ENCODE data around the gene PLEKHJ1. TPM values are rescaled to one million over a fixed set of nuclear protein-coding genes. Genes with fewer than 3 reads are reported as not detected.
A peak's percentile ranks its signal among the peaks of the same experiment; 100 is the strongest.

The PLEKHJ1 gene
- total RNA-seq, 4 donors from 2014 or later, result 41.9 to 69.8 (median 55.3) TPM

GRCh38 chr19:2252055-2252796, 16.1 kb upstream of the PLEKHJ1 start:
- H3K4me3 ChIP-seq, result peak overlapping the region; percentile 24 to 39 (median 28)
- TF ChIP-seq POLR2A (IDR thresholded peaks at IDR 0.05; ENCODE audit: low read depth) (no peak), POLR2AphosphoS5 (IDR thresholded peaks at IDR 0.05) (no peak), CTCF (IDR thresholded peaks at IDR 0.05) (no peak), EP300 (IDR thresholded peaks at IDR 0.05) (no peak)
- H3K9me3 ChIP-seq, result no peaks in the 10 kb centered on the region
- H3K27ac ChIP-seq (replicated peaks in 1 of 4), result no peak overlapping the region
- peaks cover 0 to 22% (median 19%) of the 10 kb centered on the region in 4 donors for H3K36me3 ChIP-seq
- DNase-seq (ENCODE audit: extremely low spot score), result no peak
- intact Hi-C loops (cut with DNase I), result no loop called here
- peaks cover 11 to 60% (median 38%) of the 10 kb centered on the region in 4 donors for H3K27me3 ChIP-seq
- H3K4me1 ChIP-seq, result peaks cover 35 to 52% (median 45%) of the 10 kb centered on the region in 4 donors
- 19% methylated on average over 22 of the region's 74 CpGs for WGBS

- Histone ChIP-seq H3K9me3 (no peaks in the 10 kb centered on the region), H3K27me3 (peaks cover 11 to 60% (median 38%) of the 10 kb centered on the region in 4 donors), H3K4me1 (peaks cover 42 to 61% (median 48%) of the 10 kb centered on the region in 4 donors), H3K36me3 (peaks cover 6 to 30% (median 27%) of the 10 kb centered on the region in 4 donors), H3K4me3 (peak overlapping the region; percentile 20 to 39 (median 28)), H3K27ac (replicated peaks in 1 of 4) (no peak overlapping the region)
- no peak for DNase-seq (ENCODE audit: extremely low spot score)
- TF ChIP-seq POLR2A (IDR thresholded peaks at IDR 0.05; ENCODE audit: low read depth) (no peak), CTCF (IDR thresholded peaks at IDR 0.05) (no peak), POLR2AphosphoS5 (IDR thresholded peaks at IDR 0.05) (no peak), EP300 (IDR thresholded peaks at IDR 0.05) (no peak)
- 12% methylated on average over 46 of the region's 125 CpGs for WGBS
- intact Hi-C loops (cut with DNase I), result no loop called here
Measured at GRCh38 chr19:2251106-2252054, 15.3 kb upstream of the PLEKHJ1 start.

- Histone ChIP-seq H3K9me3 (no peaks in the 10 kb centered on the region), H3K27me3 (peaks cover 11 to 60% (median 38%) of the 10 kb centered on the region in 4 donors), H3K27ac (replicated peaks in 1 of 4) (no peak overlapping the region), H3K4me3 (peak overlapping the region; percentile 20 to 39 (median 28)), H3K4me1 (peaks cover 42 to 61% (median 48%) of the 10 kb centered on the region in 4 donors), H3K36me3 (peaks cover 12 to 37% (median 34%) of the 10 kb centered on the region in 4 donors)
- TF ChIP-seq EP300 (IDR thresholded peaks at IDR 0.05), result no peak
- no peak for TF ChIP-seq POLR2A (IDR thresholded peaks at IDR 0.05; ENCODE audit: low read depth)
- TF ChIP-seq POLR2AphosphoS5 (IDR thresholded peaks at IDR 0.05), result no peak
- no peak for TF ChIP-seq CTCF (IDR thresholded peaks at IDR 0.05)
- intact Hi-C loops (cut with DNase I), result no loop called here
- WGBS, result 18% methylated on average over 21 of the region's 40 CpGs
- no peak for DNase-seq (ENCODE audit: extremely low spot score)
Measured at GRCh38 chr19:2250766-2251105, 14.6 kb upstream of the PLEKHJ1 start.

- Histone ChIP-seq H3K4me1 (peaks cover 42 to 61% (median 48%) of the 10 kb centered on the region in 4 donors), H3K36me3 (peaks cover 18 to 43% (median 40%) of the 10 kb centered on the region in 4 donors), H3K27ac (replicated peaks in 1 of 4) (no peak overlapping the region), H3K27me3 (peaks cover 11 to 59% (median 38%) of the 10 kb centered on the region in 4 donors), H3K9me3 (no peaks in the 10 kb centered on the region), H3K4me3 (no peak overlapping the region)
- DNase-seq (ENCODE audit: extremely low spot score), result no peak
- 53% methylated on average over 3 of the region's 43 CpGs for WGBS
- TF ChIP-seq EP300 (IDR thresholded peaks at IDR 0.05), result no peak
- no peak for TF ChIP-seq POLR2AphosphoS5 (IDR thresholded peaks at IDR 0.05)
- TF ChIP-seq CTCF (IDR thresholded peaks at IDR 0.05), result no peak
- no peak for TF ChIP-seq POLR2A (IDR thresholded peaks at IDR 0.05; ENCODE audit: low read depth)
- intact Hi-C loops (cut with DNase I), result no loop called here
Measured at GRCh38 chr19:2249880-2250765, 14.0 kb upstream of the PLEKHJ1 start.
